Measurements from ENCODE around the gene SH3GL1. TPM values are rescaled to one million over a fixed set of nuclear protein-coding genes. Genes with fewer than 3 reads are reported as not detected.

Gene SH3GL1
- total and polyA plus RNA-seq, 9 of the 15 experiments (the other 6 are each of a cell fraction or from before 2014, with no cell fraction given) = 1.7 to 75.3 (median 25.7) TPM

DNA sequence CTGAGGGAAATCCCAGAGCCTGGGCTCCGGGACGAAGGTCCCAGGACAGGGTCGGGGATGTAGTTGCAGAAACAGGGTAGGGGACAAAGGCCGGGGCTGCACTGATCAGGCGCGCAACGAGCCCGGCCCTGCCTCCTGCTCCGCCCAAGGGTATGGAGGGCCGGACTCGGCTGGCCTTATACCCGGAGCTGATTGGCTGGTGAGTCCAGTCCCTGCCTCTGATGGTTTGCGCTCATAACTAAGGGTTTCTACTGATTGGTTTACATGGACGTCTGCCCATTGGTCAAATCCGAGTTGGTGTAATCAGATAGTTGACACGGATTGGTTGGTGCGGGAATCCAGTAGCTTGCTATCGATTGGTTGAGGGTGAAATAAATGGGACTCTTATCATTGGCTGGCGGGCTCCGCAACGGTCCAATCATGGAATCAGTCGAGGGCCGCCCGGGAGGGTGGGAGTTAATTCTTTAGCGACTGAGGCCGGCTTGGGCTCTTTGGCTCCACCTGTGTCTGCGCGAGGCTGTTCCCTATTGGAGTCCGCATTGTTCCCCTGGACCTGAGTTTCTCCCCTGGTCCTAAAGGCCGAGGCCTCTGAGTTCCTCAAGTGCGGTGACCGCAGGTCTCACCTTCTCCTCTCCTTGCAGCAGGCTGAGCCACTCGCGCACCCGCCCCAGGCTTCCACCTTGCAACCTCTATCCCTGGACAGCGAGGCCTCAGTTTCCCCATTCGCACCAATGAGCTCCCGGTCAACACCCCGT, 57.6 kb downstream of the SH3GL1 start (continued):
- TF ChIP-seq SP2 (IDR thresholded peaks at IDR 0.05; ENCODE audit: extremely low read depth, low read depth, low read length, poor library complexity, severe bottlenecking) (peak; percentile 65), LCOR (CRISPR knock-in tag; IDR thresholded peaks at IDR 0.05) (peak; percentile 65; the same call in 1 of the 2 replicates), CTBP1 (IDR thresholded peaks at IDR 0.05; ENCODE audit: borderline replicate concordance) (no peak), ELF4 (CRISPR knock-in tag; IDR thresholded peaks at IDR 0.05) (peak; percentile 54; the same call in 1 of the 2 replicates), IRF2 (CRISPR knock-in tag; IDR thresholded peaks at IDR 0.05) (no peak), NEUROD1 (IDR thresholded peaks at IDR 0.05; ENCODE audit: borderline replicate concordance, low read depth, low read length, partially characterized antibody) (peak; percentile 100), HLTF (IDR thresholded peaks at IDR 0.05) (peak; percentile 35; the same call in 1 of the 2 replicates), SFPQ (IDR thresholded peaks at IDR 0.05; ENCODE audit: low read depth, low read length) (no peak), ZNF347 (CRISPR knock-in tag; IDR thresholded peaks at IDR 0.05; ENCODE audit: low read depth) (no peak), ZFP91 (CRISPR knock-in tag; IDR thresholded peaks at IDR 0.05) (no peak)
- TF ChIP-seq, protein P1, sequence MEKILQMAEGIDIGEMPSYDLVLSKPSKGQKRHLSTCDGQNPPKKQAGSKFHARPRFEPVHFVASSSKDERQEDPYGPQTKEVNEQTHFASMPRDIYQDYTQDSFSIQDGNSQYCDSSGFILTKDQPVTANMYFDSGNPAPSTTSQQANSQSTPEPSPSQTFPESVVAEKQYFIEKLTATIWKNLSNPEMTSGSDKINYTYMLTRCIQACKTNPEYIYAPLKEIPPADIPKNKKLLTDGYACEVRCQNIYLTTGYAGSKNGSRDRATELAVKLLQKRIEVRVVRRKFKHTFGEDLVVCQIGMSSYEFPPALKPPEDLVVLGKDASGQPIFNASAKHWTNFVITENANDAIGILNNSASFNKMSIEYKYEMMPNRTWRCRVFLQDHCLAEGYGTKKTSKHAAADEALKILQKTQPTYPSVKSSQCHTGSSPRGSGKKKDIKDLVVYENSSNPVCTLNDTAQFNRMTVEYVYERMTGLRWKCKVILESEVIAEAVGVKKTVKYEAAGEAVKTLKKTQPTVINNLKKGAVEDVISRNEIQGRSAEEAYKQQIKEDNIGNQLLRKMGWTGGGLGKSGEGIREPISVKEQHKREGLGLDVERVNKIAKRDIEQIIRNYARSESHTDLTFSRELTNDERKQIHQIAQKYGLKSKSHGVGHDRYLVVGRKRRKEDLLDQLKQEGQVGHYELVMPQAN (IDR thresholded peaks at IDR 0.05; ENCODE audit: borderline replicate concordance) = peak; percentile 81
- TF ChIP-seq, protein P2, sequence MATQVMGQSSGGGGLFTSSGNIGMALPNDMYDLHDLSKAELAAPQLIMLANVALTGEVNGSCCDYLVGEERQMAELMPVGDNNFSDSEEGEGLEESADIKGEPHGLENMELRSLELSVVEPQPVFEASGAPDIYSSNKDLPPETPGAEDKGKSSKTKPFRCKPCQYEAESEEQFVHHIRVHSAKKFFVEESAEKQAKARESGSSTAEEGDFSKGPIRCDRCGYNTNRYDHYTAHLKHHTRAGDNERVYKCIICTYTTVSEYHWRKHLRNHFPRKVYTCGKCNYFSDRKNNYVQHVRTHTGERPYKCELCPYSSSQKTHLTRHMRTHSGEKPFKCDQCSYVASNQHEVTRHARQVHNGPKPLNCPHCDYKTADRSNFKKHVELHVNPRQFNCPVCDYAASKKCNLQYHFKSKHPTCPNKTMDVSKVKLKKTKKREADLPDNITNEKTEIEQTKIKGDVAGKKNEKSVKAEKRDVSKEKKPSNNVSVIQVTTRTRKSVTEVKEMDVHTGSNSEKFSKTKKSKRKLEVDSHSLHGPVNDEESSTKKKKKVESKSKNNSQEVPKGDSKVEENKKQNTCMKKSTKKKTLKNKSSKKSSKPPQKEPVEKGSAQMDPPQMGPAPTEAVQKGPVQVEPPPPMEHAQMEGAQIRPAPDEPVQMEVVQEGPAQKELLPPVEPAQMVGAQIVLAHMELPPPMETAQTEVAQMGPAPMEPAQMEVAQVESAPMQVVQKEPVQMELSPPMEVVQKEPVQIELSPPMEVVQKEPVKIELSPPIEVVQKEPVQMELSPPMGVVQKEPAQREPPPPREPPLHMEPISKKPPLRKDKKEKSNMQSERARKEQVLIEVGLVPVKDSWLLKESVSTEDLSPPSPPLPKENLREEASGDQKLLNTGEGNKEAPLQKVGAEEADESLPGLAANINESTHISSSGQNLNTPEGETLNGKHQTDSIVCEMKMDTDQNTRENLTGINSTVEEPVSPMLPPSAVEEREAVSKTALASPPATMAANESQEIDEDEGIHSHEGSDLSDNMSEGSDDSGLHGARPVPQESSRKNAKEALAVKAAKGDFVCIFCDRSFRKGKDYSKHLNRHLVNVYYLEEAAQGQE (IDR thresholded peaks at IDR 0.05; ENCODE audit: borderline replicate concordance) = peak; percentile 3; the same call in 1 of the 2 replicates
- TF ChIP-seq, protein P2 (CRISPR knock-in tag; IDR thresholded peaks at IDR 0.05; ENCODE audit: low read depth) = no peak; the same call in 1 of the 2 replicates

All from K562 (cell line).